Effector CD8-positive, alpha-beta T cell (primary cell): ENCODE data around the gene PTPRR.

ENCODE experiments used
- DNase-seq: peaks from one replicate; lab custom pipeline; 2025; lab: John Stamatoyannopoulos, UW
- total RNA-seq, 4 experiments: gene quantifications; one replicate each; lab custom pipeline; 2026; lab: John Stamatoyannopoulos, UW

PTPRR gene, protein sequence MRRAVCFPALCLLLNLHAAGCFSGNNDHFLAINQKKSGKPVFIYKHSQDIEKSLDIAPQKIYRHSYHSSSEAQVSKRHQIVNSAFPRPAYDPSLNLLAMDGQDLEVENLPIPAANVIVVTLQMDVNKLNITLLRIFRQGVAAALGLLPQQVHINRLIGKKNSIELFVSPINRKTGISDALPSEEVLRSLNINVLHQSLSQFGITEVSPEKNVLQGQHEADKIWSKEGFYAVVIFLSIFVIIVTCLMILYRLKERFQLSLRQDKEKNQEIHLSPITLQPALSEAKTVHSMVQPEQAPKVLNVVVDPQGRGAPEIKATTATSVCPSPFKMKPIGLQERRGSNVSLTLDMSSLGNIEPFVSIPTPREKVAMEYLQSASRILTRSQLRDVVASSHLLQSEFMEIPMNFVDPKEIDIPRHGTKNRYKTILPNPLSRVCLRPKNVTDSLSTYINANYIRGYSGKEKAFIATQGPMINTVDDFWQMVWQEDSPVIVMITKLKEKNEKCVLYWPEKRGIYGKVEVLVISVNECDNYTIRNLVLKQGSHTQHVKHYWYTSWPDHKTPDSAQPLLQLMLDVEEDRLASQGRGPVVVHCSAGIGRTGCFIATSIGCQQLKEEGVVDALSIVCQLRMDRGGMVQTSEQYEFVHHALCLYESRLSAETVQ
- 0 to 0.19 (median 0) reads per million in 4 experiments for total RNA-seq

DNA sequence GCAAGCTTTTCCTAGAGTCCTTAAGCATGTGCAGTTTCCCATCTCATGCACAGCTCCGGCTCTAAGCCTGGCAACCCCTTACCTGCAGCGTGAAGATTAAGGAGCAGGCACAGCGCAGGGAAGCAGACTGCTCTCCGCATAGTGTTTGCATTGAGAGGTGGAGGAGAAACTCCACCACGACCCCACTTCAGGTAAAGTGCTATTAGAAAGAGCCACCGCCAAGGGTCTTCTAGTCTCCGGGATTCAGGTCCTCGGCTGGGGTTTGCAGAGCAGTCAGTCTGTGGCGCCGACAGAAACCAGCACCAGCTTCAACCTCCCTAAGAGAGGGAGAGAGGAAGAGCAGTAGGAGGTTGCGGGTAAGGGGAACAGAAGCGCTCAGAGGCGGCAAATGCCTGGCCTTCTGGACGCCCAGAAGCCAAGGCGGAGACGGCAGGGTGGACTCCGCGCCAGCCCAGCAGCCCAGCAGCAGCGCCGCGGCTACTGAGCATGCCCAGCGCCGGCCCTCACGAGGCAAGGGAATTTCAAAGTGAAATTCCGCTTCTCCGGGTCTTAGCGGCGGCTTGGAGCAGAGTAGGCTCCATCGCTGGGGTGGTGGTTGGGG, at the start of gene PTPRR:
Gene PTPRR, minus strand, starts transcription at position 488 of the 601 bp plus-strand sequence. Its CDS starts 348 bp downstream, at position 140.
- no peak for DNase-seq

DNA sequence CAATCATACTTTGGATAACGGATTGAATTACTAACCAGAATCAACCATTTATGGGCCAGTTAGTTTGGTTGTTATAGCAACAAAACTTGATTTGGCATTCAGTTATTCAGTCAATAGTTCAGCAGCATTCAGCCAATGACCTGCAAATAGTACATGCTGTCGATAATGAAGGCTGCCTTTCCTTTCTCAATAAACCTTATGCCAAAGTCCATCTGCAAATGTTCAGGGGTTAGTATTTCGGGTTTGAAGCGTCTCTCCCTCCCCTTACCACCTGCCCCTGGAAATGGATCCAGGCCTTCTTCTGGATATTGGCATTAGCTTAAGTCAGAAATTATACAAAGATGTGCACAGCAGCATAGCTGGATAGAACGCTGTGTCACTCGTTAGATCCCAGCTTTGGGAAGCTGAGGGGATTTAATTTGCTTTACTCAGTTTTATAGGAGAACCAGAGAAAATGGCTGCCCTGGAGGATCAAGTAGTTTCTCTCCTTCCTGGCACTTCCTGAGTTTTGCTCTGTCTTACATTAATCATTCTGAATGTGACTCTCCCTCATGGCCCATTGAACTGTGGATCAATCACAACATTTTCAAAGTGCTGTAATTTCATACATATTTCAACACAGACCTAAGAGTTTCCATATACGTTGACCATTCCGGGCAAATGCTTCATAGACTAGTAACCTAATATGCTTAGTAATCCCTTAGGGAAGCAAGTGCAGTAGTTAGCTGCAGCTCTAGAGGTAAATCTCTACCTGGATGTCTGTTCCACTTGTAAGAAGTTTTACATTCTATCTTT, 46.7 kb upstream of the PTPRR start:
- no peak for DNase-seq

DNA sequence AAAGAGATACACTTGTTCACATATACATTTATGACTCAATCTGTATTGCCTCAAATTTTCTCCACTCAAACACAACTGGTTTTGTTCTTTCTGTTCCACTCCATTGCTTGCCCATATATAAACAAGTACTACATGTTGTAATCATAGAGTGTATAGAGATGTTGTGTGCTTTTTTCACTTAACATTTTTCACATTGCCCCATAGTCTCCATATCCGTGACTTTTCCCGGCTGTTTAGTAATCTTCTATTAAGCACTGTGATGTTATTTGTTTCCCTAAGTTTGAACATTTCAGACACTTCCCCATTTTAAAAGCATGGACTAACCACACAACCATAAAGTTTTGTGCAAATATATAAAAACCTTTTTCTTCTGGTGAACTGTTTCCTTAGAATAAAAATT, 45.5 kb upstream of the PTPRR start:
- DNase-seq = no peak

DNA sequence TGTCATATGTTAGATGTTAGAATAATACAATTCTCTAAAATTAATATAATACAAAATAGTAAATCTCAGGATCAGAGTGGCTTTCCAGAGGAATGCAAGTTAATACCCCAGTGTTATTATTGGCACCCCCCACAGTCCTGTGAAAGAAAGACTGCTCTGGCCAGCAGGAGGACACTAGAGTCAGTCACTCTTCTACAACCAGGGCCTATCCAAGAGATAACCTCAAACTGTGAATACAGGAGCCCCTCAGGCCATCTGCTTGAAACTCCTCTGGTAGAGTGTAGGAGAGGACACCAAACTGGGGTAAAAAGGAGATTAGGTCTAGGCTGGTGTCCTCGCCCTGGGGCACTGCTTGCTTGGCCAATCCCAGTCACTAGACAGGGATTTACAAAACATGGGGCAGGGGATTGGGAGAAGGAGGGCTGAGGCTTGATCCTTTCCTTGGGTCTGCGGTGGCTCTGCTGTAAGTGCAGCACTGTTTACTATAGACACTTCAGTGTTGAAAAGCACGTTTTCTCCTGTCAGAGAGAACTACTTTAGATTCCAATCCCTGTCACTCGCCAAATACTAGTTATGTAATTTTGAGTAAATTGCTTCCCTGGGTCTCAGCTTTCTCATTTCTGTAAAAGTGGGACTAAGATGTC, 44.5 kb upstream of the PTPRR start:
- no peak for DNase-seq

DNA sequence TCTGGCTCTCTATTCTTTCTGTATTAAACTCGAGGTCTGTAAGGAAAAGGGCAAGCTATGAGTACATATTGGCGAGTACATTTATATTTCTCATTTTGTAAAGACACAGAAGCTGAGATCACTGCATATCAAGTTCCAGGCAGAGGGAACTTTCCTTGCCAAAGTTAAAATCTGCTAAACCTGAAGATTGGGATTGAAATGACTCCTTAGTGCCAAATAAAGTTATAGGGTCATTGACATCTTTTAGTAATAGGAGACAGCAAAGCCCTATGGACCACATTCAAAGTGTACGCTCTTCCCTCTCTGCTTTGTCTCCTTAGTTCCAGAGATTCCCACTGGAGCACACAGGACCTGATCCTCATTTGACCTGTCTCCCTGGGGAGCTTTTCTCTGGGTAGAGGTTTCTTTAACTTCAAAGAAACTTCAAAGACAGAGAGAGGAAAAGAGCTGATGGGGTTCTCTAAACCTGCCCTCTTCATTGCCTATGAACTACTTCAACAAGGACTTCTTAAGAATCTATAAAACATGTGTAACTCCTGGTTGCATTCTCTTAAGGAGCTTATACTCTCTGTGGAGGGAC, 42.6 kb upstream of the PTPRR start:
- DNase-seq = no peak

DNA sequence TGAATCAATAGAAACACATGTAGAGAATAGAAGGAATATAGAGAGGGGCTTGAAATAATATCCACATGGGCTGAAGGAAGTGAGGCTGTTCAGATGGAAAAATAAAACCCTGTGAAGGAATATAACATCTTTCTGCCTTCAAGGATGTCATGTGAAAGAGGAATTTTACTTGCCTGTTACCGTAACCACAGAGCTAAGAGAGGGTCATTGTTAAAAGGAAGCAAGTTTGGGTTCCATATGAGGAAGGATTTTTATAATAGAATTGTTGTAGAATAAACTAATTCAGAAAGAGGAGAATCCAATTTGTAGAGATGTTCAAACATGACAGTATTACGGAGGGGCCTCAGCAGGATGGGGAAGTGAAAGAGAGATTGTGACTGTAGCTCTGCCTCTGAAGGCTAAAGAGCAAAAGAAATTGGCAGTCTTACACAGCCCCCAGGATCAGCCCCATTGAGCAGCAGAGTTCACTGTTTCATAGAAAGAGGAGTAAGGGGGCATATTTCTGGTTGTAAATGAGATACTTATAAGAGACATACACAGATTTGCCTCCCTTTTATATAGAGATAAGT, 41.8 kb upstream of the PTPRR start:
- DNase-seq = no peak

DNA sequence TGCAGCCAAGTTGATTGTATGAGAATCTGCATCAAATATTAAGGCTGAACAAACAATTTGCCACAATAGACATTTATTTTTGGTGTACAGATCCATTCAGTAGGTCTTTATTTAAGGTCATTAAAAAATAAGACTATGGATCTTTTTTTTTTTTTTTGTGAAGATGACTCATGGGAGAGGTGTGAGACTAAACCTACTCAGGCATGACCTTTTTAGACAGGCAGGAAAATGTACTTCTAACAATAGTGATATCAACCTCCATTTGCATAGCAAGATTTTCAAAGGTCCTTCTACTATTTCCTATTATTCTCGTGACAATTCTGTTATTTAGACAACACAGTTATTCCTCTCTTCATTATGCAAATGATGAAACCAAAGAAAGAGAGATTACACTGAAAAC, 39.9 kb upstream of the PTPRR start:
- no peak for DNase-seq

DNA sequence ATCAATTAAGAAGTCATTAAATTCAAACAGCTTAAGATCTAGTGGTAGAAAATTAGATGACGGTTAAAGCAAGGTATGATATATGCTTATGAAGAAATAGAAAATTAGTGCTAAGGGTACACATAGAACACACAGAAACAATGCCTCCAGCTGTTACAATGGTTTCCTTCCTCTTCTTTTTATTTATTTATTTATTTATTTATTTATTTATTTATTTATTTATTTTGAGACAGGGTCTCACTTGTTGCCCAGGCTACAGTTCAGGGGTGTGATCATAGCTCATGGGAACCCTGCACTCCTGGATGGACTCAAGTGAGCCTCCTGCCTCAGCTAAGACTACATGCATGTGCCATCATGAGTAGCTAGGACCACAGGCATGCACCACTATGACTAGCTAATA, 34.9 kb upstream of the PTPRR start:
- no peak for DNase-seq

DNA sequence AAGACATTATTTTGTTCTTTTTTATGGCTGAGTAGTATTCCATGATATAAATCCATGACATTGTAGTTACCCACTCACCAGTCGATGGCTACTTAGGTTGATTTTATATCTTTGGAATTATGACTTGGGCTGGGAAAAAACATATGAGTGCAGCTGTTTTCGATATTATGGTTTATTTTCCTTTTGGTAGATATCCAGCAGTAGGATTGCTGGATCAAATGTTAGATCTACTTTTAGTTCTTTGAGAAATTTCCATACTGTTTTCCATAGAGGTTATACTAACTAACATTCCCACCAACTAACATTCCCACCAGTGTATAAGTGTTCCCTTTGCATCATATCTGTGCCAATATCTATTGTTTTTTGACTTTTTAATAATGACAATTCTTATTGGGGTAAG, 29.9 kb upstream of the PTPRR start:
- no peak for DNase-seq

DNA sequence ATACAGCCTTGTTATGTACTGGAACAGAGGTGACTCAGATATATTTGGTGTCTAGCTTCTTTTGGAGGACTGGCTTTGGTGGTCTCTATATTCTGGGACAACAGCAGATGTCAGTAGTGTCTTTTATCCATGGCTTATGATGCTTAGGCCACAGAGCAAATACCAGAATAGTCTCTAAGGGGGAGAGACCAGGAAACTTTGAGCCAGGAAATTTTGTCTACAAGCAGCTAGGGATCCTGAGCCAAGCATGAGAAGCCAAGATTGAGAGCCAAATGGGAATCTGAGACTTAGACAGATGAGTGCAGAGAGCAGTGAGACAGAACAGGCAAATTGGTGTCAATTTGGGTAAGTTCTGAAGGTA, 28.4 kb upstream of the PTPRR start:
- DNase-seq = no peak

DNA sequence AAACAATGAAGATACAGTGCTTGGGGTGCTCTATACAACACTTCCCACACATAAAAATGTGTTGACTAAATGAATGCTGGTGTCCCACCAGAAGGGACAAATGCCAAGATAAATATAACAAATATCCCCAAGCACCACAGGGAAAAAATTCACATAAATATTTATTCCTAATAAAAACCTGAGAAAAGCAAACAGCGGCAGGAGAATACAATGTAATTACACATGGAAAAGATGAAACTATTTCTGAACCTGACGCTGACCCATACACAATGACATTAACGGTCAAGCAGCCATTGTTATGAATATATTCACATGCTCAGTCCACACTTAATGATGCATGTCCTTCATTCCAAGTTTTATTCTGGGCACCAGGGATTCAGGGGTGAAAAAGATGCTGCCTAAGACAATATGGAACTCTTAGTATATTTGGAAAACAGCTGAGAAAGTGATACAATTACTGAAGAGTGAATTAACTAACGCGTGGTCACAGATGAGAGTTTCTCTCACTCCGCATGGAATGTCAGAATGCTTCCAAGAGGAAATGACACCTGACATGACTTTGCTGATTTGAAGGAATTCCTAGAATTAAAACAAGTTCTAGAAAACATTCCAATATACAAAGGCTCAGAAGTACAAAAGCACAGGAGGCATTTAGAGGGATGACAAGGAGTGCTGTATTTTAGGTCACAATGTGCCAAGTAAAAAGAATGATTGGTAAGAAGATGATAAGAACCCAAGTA, 27.9 kb upstream of the PTPRR start:
- DNase-seq = no peak

DNA sequence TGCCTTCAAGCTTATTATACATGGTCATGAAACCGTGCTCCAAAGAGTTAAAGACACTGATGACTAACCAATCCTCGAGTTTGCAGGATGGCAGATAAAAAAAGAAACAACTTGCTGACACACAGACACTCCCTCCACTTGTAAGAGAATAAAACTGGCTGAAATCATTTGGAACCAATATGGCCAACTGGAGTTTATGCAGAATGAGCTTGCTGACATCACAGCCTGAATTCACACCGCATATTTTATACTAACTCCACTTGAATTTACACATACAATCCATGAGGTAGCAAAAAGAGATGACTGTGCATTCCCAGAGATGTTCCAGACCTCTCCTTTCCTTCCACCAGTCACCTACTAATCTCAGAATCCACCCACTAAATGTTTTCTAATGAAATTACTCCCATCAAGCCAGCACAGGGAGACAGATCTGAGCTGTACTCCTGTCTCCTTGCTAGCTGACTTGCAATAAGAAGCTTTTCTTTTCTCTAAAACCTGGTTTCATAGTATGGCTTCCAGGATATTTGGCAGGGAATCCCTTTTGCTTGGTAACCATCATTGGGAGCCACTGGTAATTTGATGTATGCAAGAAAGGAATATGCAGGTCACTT, 15.8 kb upstream of the PTPRR start:
- DNase-seq = no peak

DNA sequence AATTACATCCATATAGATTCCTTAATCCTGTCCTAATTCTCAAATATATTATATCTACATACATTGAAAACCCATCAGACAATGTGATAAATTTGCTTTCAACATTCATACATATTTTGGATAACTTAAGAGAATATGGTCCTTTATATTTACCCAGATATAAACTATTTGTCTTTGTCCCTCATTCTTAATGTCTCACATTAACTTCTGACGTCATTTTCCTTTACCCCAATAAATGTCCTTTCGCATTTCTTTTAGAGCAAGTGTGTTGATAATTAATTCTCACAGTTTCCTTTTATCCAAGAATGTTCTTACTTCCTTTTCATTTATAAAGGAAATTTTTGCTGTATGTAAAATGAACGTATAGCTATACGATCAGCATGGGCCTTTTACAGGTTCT, 12.6 kb upstream of the PTPRR start:
- DNase-seq = no peak

DNA sequence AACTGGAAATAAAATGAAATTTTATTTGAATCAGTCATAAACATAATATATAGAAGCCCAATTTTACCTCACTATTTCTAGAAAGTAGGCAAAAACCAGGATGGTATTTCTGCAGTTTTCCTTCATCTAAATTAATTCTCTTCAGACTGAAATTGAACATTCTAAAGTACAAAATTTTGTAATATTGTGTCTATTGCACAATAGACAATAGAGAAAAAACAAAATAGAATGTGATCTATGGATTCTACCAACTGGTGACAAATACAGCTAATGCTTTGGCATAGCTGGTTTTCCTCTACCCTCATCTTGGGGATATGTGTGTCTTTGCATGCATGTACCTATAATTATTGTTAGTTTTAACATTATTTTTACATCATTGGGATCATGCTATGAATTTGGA, 8.5 kb upstream of the PTPRR start:
- no peak for DNase-seq

DNA sequence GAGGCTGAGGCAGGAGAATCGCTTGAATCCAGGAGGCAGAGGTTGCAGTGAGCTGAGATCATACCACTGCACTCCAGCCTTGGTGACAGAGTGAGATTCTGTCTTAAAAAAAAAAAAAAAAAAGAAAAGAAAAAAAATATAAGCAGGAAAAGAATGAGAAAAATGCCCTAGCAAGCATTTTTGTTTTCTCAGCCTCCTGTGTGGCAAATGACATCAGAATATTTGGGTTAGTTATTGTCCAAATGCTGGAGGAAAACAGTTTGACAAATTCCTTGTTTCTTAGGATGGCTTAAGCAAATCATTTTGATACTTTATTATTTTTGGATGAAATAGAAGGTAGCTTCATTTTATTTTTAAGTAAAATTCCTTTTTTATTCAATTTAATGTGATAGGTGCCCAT, 7.5 kb upstream of the PTPRR start:
- DNase-seq = no peak

DNA sequence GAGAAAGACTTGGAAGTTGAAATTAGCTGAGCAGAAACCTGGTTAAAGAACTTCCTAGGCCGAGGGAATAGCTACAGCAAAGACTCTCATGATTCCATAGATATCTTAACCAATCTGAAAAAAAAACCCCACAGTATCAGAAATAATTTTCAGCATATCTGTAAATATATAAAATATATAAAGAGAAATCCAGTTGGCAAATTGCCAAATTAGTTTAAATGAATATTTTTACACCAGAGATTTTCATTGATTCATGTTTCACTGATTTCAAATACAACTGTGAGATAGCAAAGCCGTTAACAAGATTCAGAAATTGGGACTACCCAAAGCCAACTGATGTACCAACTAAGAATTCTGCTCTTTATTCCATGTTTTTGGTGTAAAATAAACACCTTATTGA, 6.8 kb upstream of the PTPRR start:
- no peak for DNase-seq

DNA sequence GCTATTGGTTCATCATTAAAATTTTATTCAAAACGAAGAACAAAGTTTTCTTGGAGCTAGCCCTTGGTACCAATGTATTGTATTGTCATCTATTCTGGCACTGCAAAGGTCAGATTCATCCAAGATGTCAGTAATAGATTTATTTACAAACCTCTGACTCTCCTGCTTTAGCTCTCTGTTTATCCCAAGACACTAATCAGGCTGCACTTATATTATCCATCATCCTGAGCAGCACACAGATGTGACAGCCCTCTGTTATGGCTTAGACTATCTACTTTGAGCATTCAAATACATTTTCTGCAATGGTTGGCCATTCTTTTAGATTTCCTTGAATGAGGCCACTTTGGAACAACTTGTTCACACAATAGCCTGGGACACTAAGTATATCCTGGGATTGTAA, 5.0 kb upstream of the PTPRR start:
- no peak for DNase-seq

DNA sequence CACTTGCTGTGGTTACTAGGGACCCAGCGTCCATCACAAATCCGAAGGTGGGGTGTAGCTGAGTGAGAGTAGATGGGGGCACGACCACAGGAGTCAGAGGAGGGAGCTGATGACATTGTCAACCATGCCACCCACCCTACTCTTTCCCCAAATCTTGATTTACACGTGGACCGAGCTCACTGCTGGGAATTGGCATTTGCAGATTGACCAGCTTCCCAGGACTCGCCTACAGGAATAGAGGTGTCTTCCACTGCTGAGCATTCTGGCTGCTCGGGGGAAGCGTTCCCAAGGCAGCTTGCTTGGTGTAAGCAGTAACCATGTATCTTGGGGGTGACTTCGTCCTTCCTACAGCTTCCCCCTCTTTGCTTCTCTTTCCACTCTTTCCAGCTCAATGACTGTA, 353 bp upstream of the PTPRR start:
- no peak for DNase-seq

DNA sequence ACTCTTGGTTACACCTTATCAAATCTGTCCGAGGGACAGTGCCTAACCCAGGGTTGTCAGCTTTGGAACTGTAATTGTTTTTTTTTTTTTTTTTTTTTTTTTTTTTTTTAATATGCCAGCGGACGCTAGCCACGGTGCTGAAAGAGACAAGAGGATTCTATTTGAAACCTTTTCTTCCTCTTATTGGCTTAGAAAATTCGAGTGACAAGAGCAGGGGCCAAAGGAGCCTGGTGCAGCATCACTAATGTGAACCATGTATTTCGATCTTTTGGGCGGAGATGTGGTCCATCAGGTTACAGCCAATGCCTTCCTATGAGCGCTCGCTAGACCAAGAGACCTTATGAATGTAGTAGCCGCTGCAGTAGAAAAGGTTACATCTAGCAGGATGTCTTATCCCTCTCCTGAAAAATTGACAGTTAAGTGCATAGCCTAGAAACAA, 922 bp downstream of the PTPRR start:
- no peak for DNase-seq

DNA sequence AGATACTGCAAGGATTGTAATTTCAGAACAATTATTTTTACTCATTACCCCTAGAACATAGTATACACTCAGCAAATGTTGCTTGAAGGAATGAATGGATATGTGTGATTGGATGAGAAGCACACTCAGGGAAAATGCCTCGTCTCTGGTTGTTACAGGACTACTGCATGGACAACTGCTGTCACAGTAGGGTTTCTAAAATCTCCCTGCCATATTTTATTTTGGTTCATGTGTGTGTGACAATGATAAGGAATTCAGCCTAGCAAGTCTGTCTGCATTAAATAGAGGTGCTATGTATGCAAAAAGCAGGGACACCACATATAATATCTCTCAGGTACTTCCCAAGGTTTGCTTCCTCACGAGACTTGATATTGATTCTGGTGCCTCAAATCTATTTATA, 1.4 kb downstream of the PTPRR start:
- DNase-seq = no peak
